HG03045 (cell line): ENCODE measurements around the gene DEPDC7.
"Not testable (repeated sequence)": the region's sequence is repeated elsewhere in the genome, so short reads cannot be mapped to it uniquely, and the experiment has no call there.

Experiments used
- ATAC-seq: cut with Tn5 transposase; IDR thresholded peaks from one replicate; pipeline ENCODE4 v1.9.1; 2021; ENCODE audit warnings: mild to moderate bottlenecking, moderate library complexity; ENCODE audit not compliant: unreplicated experiment

Gene DEPDC7

DNA sequence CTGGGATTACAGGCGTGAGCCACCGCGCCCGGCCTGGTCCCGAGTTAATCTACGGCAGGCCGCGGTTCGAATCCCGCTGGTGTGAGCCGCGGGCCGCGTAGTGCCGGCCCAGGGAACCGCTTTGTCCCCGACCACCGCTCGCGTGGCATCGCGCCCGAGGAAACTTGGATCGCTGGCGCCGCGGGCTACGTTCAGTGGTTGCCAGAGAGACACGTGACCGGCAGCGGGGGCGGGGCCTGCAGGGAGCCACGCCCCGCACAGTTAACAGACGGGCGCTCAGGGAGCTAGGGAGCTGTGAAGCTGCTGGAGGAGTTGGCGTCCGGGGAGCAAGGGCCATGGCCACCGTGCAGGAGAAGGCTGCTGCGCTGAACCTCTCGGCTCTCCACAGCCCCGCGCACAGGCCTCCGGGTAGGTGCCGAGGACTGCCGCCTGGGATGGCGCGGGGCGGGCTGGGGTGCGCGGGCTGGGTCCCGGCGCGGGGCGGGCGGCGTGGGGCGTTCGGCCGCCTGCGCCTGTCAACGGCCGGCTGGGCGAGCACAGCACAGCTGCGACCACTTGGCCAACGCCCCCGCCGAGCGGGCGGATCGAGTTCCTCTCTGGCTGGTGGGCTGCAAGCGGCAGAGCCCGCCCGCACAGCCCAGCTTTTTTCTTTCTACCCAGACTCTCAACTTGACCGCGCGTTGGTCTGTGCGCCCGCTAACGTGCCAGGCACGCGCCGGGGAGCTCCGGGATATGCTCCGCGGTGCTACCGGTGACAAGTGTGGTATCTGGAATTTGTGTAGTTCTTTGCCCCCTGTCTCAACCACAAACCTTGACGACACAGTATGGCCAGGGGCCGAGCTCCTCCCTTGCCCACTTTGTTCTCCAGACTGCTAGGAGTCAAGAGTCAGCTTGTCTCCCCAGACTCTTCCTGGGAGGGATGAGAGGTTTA lies at the start of gene DEPDC7:
DEPDC7 (plus strand) TSS at position 258 of the 931 bp plus-strand sequence; CDS start at position 336, 78 bp downstream.
- peak; percentile 75 for ATAC-seq

DNA sequence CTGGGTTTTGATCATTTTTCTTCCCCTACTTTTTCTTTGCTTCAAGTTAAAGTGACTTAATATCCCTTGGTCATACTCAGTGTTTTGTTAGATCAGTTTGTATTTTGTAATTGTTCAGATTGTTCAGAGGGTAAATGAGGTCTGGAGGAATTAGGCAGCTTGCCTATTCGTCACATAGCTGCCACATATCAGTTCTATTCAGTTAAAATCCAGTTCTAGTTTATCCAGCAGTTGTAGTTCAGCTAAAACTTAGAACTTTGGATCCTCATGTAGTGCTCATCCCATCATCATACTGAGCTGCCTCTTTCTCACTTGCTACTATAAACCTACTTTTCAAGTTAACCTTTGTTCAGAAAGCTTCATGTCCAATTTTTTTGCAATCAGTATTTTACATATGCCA lies 47.1 kb upstream of the DEPDC7 start:
- ATAC-seq: no peak

DNA sequence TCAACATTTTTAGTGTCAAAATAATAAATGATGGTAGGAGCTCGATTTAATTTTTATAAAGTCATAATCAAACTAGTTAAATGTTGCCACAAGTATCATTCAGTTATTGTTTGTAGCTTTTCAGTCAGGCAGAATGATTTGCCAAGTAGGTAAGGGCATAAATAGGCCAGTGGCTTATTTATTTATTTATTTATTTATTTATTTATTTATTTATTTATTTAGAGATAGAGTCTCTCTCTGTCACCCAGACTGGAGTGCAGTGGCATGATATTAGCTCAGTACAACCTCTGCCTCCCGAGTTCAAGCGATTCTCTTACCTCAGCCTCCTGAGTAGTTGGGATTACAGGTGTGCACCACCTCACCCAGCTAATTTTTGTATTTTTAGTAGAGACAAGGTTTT lies 43.4 kb upstream of the DEPDC7 start:
- ATAC-seq: not testable (repeated sequence)

- no peak for ATAC-seq
Measured at GRCh38 chr11:32972781-32973180, 42.9 kb upstream of the DEPDC7 start.

- ATAC-seq: no peak
Measured at GRCh38 chr11:32982626-32983025, 33.1 kb upstream of the DEPDC7 start.

GRCh38 chr11:32983506-32983905 lies 32.2 kb upstream of the DEPDC7 start:
- ATAC-seq: no peak

GRCh38 chr11:32985600-32985999 lies 30.1 kb upstream of the DEPDC7 start:
- ATAC-seq: no peak

- ATAC-seq: no peak
Measured at GRCh38 chr11:32987851-32988250, 27.8 kb upstream of the DEPDC7 start.

GRCh38 chr11:32990481-32990880 lies 25.2 kb upstream of the DEPDC7 start:
- ATAC-seq: no peak

- no peak for ATAC-seq
Measured at GRCh38 chr11:32991427-32991826, 24.3 kb upstream of the DEPDC7 start.

DNA sequence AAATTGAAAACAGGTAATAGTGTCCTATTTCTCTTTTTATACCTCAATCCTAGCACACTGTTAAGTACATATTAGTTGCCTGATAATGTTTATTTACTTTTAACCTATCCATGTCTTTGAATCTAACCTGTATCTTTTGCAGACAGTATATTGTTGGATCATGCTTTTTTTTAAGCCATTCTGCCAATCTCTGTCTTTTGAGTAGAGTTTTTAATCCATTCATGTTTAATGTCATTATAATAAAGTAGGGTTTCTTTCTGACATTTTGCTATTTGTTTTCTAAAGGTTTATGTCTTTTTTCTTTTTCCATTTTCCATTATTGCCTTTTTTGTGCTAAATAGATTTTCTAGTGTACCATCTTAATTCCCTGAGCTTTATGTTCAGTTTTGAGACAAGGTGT lies 23.8 kb upstream of the DEPDC7 start:
- ATAC-seq: no peak

DNA sequence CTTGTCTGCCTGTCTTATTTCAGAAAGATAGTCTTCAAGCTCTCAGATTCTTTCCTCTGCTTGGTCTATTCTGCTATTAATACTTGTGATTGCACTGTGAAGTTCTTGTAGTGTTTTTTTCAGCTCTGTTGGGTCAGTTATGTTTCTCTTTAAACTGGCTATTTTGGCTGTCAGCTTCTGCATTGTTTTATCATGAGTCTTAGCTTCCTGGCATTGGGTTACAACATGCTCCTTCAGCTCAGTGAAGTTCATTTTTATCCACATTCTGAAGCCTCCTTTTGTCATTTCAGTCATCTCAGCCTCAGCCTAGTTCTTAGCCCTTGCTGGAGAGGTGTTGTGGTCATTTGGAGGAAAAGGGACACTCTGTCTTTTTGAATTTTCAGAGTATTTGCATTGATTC lies 15.5 kb upstream of the DEPDC7 start:
- ATAC-seq: no peak

DNA sequence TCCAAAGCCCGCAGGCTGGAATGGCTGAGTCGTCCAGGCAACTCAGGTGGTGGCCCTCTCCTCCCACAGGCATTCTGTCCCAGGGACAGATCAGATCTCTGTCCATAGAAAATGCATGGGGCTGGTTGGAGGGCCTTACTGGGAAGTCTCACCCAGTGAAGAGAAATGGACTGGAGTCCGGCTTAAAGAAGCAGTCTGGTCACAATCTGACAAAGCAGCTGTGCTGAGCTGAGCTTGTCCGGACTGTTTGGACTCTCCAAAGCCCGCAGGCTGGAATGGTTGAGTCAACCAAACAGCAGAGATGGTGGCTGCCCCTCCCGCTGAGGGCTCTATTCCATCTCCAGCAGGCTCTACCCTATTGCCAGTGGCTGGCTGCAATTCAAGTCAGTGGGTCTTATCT lies 14.4 kb upstream of the DEPDC7 start:
- no peak for ATAC-seq

DNA sequence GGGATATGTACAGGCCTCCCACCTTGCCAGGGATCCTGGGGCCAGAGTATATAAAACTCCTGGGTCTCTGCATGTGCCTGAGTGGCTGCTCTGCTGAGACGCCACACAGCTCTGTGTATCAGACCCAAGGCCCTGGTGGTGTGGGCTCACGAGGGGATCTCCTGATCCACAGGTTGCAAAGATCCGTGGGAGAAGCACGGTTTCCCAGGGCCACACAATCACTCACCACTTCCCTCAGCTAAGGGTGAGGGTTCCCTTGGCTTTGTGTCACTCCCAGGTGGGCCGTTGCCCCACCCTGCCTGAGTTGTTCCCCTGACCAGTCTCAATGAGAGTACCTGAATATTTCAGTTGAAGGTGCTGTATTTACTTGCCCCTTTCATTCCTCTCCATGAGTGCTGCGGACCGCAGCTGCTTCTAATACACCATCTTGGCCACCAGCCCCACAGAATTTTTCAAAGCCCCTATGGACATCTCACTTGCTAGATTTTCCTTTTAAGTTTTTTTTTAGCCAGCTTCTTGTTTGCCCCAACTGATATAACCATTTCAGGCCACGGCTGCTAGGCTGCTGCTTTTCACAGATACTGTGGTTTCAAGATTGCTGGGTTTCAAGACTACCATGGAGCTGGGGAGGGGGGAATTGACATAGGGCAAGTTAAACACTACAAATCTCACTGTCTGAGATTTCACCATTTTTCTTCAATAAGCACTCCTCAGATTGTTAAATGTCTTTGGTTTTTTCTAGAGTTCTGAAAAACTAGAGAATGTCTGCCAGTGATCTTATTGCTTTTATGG lies 13.7 kb upstream of the DEPDC7 start:
- no peak for ATAC-seq

- ATAC-seq: no peak
Measured at GRCh38 chr11:33005175-33005574, 10.5 kb upstream of the DEPDC7 start.

DNA sequence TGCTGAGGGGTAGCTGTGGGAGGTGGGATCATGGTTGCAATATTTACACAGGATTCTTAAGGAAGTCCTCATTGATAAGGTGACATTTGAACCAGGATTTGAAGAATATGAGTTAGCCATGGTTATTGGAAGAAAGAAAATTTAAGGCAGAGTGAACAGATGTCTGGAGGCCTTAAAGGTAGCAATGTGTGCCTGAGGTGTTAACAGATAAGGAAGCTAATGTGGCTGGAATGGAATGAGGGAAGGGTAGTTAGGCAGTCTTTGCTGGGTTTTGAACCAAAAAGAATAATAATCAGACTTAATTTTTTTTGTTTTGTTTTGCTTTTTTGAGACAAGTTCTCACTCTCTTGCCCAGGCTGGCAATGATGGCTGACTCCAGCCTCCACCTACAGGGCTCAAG lies 9.7 kb upstream of the DEPDC7 start:
- no peak for ATAC-seq

DNA sequence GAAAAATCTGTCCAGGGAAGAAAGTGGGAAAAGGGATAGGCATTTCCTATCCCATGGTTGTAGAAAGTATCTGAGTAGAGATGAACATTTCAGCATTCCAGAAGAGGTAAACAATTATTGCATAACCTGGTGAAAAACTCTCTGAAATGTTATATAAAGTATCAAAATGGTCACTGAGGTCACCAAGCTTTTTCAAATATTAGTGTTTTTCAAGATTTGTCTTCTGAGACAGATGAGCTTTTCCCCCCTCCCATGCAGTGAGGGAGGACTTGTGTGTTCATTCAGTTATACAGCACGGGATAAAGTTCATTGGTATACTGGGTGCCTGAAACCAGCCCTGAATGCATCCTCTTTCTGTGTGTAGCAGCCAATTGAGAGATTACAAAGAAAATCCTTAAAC lies 1.9 kb upstream of the DEPDC7 start:
- ATAC-seq: no peak

- ATAC-seq: no peak
Measured at GRCh38 chr11:33016654-33017053, 976 bp downstream of the DEPDC7 start.

GRCh38 chr11:33017478-33017877 lies 1.8 kb downstream of the DEPDC7 start:
- no peak for ATAC-seq

DNA sequence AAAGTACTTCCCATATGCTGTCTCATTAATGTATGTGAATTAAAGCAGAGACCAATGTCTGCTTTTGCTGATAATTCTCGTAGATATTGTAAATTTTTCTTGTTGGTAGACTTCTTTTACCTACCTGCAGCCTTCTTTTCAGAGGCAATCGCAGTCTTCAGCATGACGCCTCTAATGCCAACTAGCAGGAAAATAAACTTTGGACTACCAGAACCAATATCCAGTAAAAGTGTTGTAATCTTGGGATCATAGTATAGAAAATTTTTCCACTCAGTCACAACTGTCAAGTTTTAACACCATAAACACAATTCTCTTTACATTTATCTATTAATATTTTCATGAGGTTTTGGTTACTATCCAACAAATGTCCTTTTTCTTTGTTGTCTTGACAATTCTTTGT lies 2.3 kb downstream of the DEPDC7 start:
- no peak for ATAC-seq

GRCh38 chr11:33018840-33019239 lies 3.2 kb downstream of the DEPDC7 start:
- ATAC-seq: no peak

DNA sequence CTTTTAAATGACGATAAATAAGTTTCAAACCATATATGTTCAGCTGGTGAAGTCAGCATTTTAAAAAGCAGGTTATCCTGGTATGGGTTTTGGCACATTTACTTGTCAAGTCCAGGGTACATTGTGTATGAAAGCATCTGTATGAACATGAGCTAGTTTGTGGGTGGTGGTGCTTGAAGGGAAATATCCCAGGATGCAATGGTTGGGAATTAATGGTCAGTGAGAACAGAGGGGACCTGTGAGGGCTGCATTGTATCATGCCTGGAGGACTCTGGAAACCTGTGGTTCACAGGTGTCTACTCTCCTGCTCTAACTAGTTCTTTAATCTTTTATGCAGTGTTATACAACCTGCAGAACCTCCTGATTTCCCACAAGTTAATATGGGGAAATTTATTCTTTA lies 5.8 kb downstream of the DEPDC7 start:
- no peak for ATAC-seq
